Kasumi-1 (cell line): ENCODE measurements around the gene PLXNB1.

Source experiments
- DNase-seq, 2 experiments: peaks; one replicate each; lab custom pipeline; 2025; lab: John Stamatoyannopoulos, UW

Gene PLXNB1

DNA sequence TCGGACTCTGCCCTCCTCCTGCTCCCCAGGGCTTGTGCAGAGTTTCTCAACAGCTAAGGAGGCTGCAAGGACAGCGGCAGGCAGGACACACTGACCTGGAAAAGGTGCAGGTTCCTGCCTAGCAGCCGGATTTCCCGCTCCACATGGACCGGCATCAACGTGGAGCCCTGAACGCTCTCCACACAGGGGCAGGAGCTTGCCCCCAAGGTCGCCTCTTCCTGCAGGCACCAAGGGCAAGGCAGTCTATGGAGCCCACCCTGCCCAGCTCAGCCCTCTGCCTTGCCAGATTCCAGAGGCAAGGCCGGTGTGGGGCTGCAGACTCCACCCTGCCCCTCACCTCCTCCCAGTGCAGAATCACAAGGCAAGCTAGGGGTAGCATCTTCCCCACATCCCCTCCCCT, 10.7 kb downstream of the PLXNB1 start:
- DNase-seq = no peak

- no peak for DNase-seq
Measured at GRCh38 chr3:48418651-48419050, 11.2 kb downstream of the PLXNB1 start.

- DNase-seq = no peak
Measured at GRCh38 chr3:48418140-48418539, 11.7 kb downstream of the PLXNB1 start.

GRCh38 chr3:48417529-48418108, 12.3 kb downstream of the PLXNB1 start:
- no peak for DNase-seq

DNA sequence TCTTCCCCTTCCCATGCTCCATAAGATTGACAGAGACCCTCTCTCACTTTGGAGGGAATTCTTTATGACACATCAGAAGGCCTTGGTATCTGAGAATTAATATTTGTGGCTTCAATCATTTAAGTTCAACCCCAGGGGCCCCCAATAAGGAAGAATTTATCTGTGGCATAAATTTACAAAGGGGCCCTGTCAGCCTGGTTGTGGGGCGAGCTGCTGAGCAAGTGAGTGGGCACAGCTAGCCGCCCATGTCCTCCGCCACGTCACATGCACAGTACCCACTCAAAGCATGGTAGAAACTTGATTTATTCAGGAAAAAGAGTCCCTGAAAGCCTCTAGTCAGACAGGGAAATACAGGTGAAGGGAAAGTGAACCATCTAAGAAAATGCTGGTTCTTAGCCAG, 13.3 kb downstream of the PLXNB1 start:
- no peak for DNase-seq

DNA sequence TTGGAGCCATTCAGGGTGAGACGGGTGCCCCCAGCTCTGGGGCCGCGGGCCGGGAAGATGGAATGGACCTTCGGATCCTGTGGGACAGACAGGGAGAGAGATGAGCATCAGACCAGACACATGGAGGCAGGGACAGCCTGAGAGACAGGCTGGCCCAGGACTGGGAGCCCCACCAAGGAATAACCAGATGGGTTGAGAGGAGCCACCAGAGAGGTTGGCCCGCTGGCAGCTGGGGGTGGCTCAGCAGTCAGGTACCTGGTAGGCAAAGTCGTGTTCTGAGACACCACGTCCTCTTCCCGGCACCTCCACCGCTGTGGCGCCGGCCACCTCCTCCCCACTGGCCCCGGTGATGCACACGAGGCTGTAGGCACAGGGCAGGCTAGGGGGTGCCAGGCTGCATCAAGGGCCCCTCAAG, 13.8 kb downstream of the PLXNB1 start:
- DNase-seq = no peak

- no peak for DNase-seq
Measured at GRCh38 chr3:48415251-48415953, 14.5 kb downstream of the PLXNB1 start.

DNA sequence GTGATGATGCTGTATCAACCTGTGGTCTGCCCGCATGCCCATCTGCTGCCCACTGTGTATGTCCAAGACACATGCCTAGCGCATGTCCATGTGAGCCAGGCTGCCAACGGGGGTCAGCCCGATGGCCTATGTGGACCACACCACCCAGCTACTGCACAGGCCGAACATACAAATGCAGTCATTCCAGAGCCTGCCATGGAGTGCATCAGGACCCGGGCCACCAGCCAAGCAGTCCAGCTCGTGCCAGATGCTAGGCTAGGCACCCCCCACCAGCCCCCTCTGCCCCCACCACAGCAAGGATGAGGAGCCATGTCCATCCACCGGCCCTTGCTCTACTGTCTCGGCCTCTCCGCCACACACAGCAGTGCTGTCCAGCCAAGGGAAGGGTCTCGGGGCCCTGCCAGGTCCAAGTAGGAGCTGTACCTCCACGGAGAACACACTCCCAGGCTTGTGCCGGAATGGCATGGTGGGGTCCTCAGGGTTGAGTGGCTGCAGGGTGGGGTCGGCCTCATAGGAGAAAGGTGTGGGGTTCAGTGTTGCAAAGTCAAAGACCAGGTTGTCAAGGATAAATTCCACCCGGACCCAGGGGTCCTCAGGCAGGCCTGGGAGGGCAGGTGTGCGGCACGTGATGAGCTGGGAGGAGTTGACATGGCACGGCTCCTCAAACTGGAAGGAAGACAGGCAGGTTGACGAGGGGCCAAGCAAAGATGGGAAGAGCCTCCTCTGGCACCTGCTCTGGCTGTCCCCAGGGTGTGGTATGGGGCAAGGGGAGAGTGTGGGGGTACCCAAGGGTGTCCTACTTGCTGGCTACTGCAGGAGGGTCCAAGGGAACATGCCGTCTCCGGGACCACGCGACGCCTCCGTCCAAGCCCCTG, 15.3 kb downstream of the PLXNB1 start:
- DNase-seq = no peak

- DNase-seq = no peak
Measured at GRCh38 chr3:48413611-48414010, 16.3 kb downstream of the PLXNB1 start.

- no peak for DNase-seq
Measured at GRCh38 chr3:48413086-48413485, 16.8 kb downstream of the PLXNB1 start.

DNA sequence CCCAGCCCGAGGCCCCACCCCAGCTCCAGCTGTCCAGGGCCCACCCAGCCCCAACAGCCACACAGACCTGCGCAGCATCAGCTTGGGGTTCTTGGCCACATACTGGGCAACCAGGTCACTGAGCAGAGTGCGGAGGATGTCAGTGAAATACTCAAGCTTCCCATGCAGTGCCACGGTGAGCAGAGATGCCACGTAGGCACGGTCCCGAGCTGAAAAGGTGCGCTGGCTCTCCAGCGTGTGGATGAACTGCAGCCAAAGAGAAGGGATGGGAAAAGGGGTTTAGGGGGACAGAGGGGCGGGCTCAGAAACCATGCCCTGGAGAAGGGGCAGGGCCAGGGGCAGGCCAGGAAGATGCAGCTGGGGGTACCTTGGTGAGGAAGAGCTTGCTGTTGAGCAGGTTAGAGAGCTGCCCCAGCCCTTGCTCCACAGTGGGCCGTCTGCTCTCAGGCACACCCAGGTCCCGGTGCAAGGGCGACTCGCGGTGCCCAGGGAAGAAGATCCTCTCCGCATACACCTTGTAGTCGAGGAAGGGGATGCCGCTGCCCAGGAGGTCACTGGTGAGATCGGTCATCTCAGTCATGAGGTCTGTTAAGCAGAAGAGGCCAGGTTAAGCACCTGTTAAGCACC, 17.4 kb downstream of the PLXNB1 start:
- DNase-seq = no peak

- no peak for DNase-seq
Measured at GRCh38 chr3:48411606-48412374, 18.1 kb downstream of the PLXNB1 start.

GRCh38 chr3:48411041-48411588, 18.8 kb downstream of the PLXNB1 start:
- DNase-seq = no peak

DNA sequence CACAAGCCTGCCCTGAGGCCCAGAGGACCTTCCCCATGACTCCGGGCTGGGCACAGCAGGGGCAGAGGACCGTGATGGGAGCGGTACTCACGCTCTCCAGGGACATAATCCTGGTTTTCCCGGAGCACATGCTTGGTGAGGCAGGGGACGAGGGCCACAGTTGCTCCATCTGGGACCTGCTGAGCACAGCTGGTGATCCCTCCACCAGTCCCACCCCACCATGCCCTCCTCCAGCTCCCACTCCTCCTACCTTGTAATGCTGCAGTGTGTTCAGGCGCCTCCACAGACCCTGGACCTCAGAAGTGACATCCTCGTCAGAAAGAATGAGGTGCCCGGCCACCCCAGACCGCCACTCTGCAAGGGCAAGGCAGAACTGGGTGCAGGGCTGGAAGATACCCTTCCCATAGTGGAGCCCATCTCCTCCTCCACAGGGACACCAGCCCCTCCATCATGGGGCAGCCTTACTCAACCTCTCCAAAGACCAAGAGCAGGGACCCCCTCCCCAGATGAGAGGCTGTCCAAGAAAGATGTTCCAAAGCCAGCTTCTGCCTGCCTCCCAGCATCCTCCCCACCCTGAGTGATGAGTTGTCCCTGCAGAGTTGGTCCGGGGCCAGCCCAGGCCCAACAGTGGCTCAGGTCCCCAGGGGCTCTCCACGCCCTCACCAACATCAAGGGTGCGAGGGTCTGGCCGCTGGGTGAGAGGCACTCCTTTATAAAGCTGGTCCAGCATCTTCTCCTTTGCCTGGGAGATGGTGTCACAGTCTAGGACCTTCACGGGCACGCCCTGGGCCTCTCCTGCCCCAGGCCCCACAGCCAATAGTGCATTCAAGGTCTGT, 19.5 kb downstream of the PLXNB1 start:
- DNase-seq = no peak

GRCh38 chr3:48409291-48410201, 20.3 kb downstream of the PLXNB1 start:
- DNase-seq = no peak

- no peak for DNase-seq
Measured at GRCh38 chr3:48408823-48409281, 21.0 kb downstream of the PLXNB1 start.

GRCh38 chr3:48407542-48408099, 22.3 kb downstream of the PLXNB1 start:
- DNase-seq = no peak

DNA sequence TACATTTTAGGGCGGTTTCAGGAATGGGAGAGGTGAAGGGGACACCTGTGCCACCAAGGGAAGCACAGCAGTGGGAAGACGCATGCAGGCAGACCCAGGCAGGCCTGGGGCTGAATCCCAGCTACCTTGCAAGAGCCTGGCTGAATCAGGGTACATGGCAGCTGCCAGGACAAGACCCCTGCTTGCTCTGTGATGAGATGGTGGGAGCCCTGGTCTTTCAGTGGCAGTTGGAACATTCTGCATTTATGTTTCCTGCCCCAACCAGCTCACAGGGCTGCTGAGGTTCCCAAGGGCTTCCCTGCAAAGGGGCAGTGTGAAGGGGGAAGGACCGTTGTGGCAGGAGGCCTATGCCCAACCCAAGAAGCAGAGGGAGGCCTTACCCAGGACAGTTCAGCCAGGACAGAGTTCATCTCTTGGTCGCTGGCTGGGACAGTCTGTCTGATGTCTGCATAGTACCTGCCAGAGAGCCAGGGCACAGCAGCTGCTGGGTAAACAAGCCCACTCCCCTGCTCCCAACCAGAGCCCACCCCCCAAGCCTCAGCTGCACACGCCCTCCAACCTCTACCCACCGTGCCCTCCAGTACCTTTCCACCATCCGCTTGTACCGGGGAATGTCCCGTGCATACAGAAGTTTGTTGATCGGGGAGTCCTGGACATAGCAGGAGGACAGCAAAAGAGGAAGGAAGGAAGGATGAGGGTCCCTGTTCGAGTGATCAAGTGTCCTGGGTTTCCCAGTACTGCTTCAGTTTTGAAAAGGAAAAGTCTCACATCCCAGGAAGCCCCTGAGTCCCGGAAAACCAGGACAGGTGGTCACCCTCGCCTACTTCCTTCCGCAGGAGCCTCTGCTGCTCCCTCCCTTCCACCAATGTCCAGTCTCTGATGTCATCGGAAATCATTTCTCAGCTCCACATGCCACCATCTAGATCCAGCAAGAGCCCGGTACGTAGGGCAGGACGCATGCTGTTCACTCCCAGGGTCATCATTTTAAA, 23.1 kb downstream of the PLXNB1 start:
- no peak for DNase-seq
